SU-DHL-6 (cell line): ENCODE measurements around the gene SPPL2A.

ENCODE experiments used
- H2AFZ ChIP-seq: fragments of 200-600 bp; sonication (generic); 2 replicates; pipeline ENCODE4 v1.6.1; 2014; ENCODE audit warnings: low read depth, mild to moderate bottlenecking, moderate library complexity, mixed read lengths, antibody characterized with exemption, low read length; ENCODE audit not compliant: severe bottlenecking
- H3F3A ChIP-seq: fragments of 200-600 bp; shearing (Covaris generic); 2 replicates; pipeline ENCODE4 v1.6.0; 2016; ENCODE audit warnings: antibody characterized with exemption, mild to moderate bottlenecking; ENCODE audit not compliant: insufficient read depth
- H3K27ac ChIP-seq: fragments of 200-600 bp; sonication (generic); 2 replicates; pipeline ENCODE4 v1.5.1; 2016; ENCODE audit warnings: low read depth, mild to moderate bottlenecking, low read length, moderate library complexity, mixed read lengths
- H3K27me3 ChIP-seq: fragments of 200-600 bp; sonication (generic), shearing (Covaris generic); 2 replicates; pipeline ENCODE4 v1.6.0; 2014; ENCODE audit warnings: mild to moderate bottlenecking, low read length
- H3K36me3 ChIP-seq: fragments of 200-600 bp; sonication (generic); 2 replicates; pipeline ENCODE4 v1.6.1; 2014; ENCODE audit warnings: mild to moderate bottlenecking, low read length, mixed read lengths
- H3K4me2 ChIP-seq: fragments of 300-600, 200-600 bp; shearing (Covaris generic), sonication (generic); 2 replicates; pipeline ENCODE4 v1.6.0; 2014; ENCODE audit warnings: low read length, low read depth, mild to moderate bottlenecking; ENCODE audit not compliant: poor library complexity, severe bottlenecking
- H3K4me3 ChIP-seq: fragments of 200-600 bp; sonication (generic); 2 replicates; pipeline ENCODE4 v1.5.1; 2014; ENCODE audit warnings: antibody characterized with exemption, low read length, mild to moderate bottlenecking, mixed read lengths; ENCODE audit not compliant: insufficient read depth, poor library complexity, severe bottlenecking
- H3K79me2 ChIP-seq: fragments of 200-600 bp; sonication (generic); 2 replicates; pipeline ENCODE4 v1.6.1; 2014; ENCODE audit warnings: mild to moderate bottlenecking, low read length, moderate library complexity; ENCODE audit not compliant: insufficient read depth
- H3K9ac ChIP-seq: fragments of 200-600 bp; sonication (generic); 2 replicates; pipeline ENCODE4 v1.7.0; 2014; ENCODE audit warnings: mild to moderate bottlenecking, low read length
- H3K9me2 ChIP-seq: fragments of 200-600 bp; sonication (generic); replicated peaks from 2 replicates; pipeline ENCODE4 v1.6.1; 2014; ENCODE audit warnings: low read length; ENCODE audit not compliant: insufficient read depth
- H3K9me3 ChIP-seq: fragments of 200-600 bp; sonication (generic); 2 replicates; pipeline ENCODE4 v1.6.1; 2014; ENCODE audit warnings: low read length, mixed read lengths; ENCODE audit not compliant: insufficient read depth
- H4K20me1 ChIP-seq: fragments of 200-600 bp; sonication (generic); 2 replicates; pipeline ENCODE4 v1.6.1; 2014; ENCODE audit warnings: low read depth, mild to moderate bottlenecking, antibody characterized with exemption, low read length, moderate library complexity, mixed read lengths
- CTCF ChIP-seq: fragments of 200-600 bp; sonication (generic); IDR thresholded peaks from one replicate; pipeline ENCODE4 v1.5.1; 2017; ENCODE audit warnings: antibody characterized with exemption, mild to moderate bottlenecking, low read length, moderate library complexity; ENCODE audit not compliant: insufficient read depth, poor library complexity, severe bottlenecking
- EZH2phosphoT487 ChIP-seq: fragments of 200-600 bp; sonication (generic), shearing (Covaris generic); conservative IDR thresholded peaks from 2 replicates; pipeline ENCODE4 v1.6.1; 2018; ENCODE audit warnings: mild to moderate bottlenecking, antibody characterized with exemption, low read length, moderate library complexity, mixed read lengths

The SPPL2A gene

GRCh38 chr15:50751394-50751793, 14.1 kb downstream of the SPPL2A start:
- Histone ChIP-seq H3K9ac (no peak overlapping the region), H2AFZ (no peak overlapping the region), H3K79me2 (peaks cover 47% of the 10 kb centered on the region), H3K9me2 (no peaks in the 10 kb centered on the region), H3K27ac (no peak overlapping the region), H3K27me3 (no peaks in the 10 kb centered on the region), H3K4me2 (no peak overlapping the region), H4K20me1 (no peaks in the 10 kb centered on the region; the same call in 1 of the 2 replicates), H3K4me3 (no peak overlapping the region), H3K9me3 (no peaks in the 10 kb centered on the region), H3K36me3 (peaks cover 4% of the 10 kb centered on the region; the same call in 1 of the 2 replicates), H3F3A (no peaks in the 10 kb centered on the region)
- no peak for TF ChIP-seq EZH2phosphoT487
- no peak for TF ChIP-seq CTCF

GRCh38 chr15:50750227-50750705, 15.2 kb downstream of the SPPL2A start:
- peaks cover 39% of the 10 kb centered on the region for H3K79me2 ChIP-seq

GRCh38 chr15:50747523-50747922, 18.0 kb downstream of the SPPL2A start:
- no peak overlapping the region for H3K9ac ChIP-seq
- H3K9me2 ChIP-seq: no peaks in the 10 kb centered on the region
- no peaks in the 10 kb centered on the region; the same call in 1 of the 2 replicates for H4K20me1 ChIP-seq
- H3K4me3 ChIP-seq: no peak overlapping the region
- H3K9me3 ChIP-seq: no peaks in the 10 kb centered on the region
- no peaks in the 10 kb centered on the region for H3F3A ChIP-seq
- no peak overlapping the region for H3K27ac ChIP-seq
- H3K79me2 ChIP-seq: peaks cover 25% of the 10 kb centered on the region
- no peak overlapping the region for H3K4me2 ChIP-seq
- no peak overlapping the region for H2AFZ ChIP-seq
- TF ChIP-seq EZH2phosphoT487 (no peak), CTCF (no peak)
- H3K27me3 ChIP-seq: no peaks in the 10 kb centered on the region
- H3K36me3 ChIP-seq: peaks cover 4% of the 10 kb centered on the region; the same call in 1 of the 2 replicates

More at GRCh38 chr15:50750227-50750705, 15.2 kb downstream of the SPPL2A start:
- no peaks in the 10 kb centered on the region for H3K9me3 ChIP-seq
- no peak for TF ChIP-seq CTCF
- no peak for TF ChIP-seq EZH2phosphoT487
- H3K36me3 ChIP-seq: peaks cover 4% of the 10 kb centered on the region; the same call in 1 of the 2 replicates
- no peak overlapping the region for H2AFZ ChIP-seq
- H3K27ac ChIP-seq: no peak overlapping the region
- no peak overlapping the region for H3K4me2 ChIP-seq
- no peaks in the 10 kb centered on the region for H3K27me3 ChIP-seq
- no peak overlapping the region for H3K4me3 ChIP-seq
- no peak overlapping the region for H3K9ac ChIP-seq
- H3K9me2 ChIP-seq: no peaks in the 10 kb centered on the region
- no peaks in the 10 kb centered on the region for H3F3A ChIP-seq
- H4K20me1 ChIP-seq: no peaks in the 10 kb centered on the region; the same call in 1 of the 2 replicates
